Measurements from ENCODE around the gene ZNF605.
"Not testable (repeated sequence)": the region's sequence is repeated elsewhere in the genome, so short reads cannot be mapped to it uniquely, and the experiment has no call there.

The ZNF605 gene

DNA sequence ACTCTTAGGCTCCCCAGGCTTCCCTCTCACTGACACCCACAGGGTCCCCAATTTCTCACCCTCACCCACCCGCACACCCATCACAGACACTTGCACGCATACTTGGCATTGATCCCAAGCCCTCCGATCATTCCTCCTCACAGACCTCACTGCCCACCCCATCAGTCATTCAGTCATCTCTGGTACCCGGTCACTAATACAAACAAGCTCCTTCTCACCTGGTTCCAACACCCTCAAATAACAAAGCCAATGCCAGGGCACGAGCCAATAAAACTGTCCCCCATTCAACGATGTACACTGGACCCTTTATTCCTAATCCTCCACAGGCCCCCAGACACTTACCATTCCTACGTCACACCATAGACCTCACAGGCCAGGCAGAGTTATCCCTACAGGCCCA lies 2.3 kb downstream of the ZNF605 start:
- TF ChIP-seq POLR2A (IDR thresholded peaks at IDR 0.05; ENCODE audit: low read length): no peak
- DNase-seq: no peak

DNA sequence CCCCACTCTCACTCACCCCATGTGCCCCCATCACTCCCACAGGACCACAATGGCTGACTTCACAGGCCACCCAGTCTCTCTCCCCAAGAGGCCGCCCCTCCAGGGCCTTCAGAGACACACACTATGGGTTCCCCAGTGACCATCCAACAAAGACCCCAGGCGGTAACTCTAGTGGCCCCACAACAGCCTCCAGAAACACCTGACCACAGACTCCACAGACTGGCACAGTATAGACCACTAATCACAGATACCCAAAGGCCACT lies 3.0 kb downstream of the ZNF605 start:
- no peak for TF ChIP-seq GATA1 (IDR thresholded peaks at IDR 0.05; ENCODE audit: low read depth, low read length)
- TF ChIP-seq POLR2A (IDR thresholded peaks at IDR 0.05; ENCODE audit: low read length): no peak
- no peak for DNase-seq

- no peak for DNase-seq
- no peak for TF ChIP-seq GATA1 (IDR thresholded peaks at IDR 0.05; ENCODE audit: low read depth, low read length)
- no peak for TF ChIP-seq POLR2A (IDR thresholded peaks at IDR 0.05; ENCODE audit: low read length)
Observed at GRCh38 chr12:132952371-132953162, 3.5 kb downstream of the ZNF605 start.

DNA sequence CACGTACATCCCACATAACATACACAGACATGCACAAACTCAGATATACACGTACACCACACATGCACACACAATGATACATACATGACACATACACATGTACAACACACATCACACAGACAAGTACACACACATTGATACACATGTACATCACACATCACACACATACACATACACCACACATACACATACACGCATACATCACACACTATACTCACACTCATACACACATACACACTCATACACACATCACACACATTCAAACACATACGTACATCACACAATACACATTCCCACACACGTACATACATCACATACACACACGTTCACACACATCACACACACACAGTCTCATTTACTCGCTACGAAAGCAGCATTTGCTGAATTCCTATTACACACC lies 4.5 kb downstream of the ZNF605 start:
- TF ChIP-seq GATA1 (IDR thresholded peaks at IDR 0.05; ENCODE audit: low read depth, low read length) (no peak), POLR2A (IDR thresholded peaks at IDR 0.05; ENCODE audit: low read length) (no peak)

GRCh38 chr12:132950844-132951535 lies 5.1 kb downstream of the ZNF605 start:
- no peak for DNase-seq
- TF ChIP-seq GATA1 (IDR thresholded peaks at IDR 0.05; ENCODE audit: low read depth, low read length) (no peak), POLR2A (IDR thresholded peaks at IDR 0.05; ENCODE audit: low read length) (no peak)

More for the DNA sequence above, 4.5 kb downstream of the ZNF605 start:
- no peak for DNase-seq

DNA sequence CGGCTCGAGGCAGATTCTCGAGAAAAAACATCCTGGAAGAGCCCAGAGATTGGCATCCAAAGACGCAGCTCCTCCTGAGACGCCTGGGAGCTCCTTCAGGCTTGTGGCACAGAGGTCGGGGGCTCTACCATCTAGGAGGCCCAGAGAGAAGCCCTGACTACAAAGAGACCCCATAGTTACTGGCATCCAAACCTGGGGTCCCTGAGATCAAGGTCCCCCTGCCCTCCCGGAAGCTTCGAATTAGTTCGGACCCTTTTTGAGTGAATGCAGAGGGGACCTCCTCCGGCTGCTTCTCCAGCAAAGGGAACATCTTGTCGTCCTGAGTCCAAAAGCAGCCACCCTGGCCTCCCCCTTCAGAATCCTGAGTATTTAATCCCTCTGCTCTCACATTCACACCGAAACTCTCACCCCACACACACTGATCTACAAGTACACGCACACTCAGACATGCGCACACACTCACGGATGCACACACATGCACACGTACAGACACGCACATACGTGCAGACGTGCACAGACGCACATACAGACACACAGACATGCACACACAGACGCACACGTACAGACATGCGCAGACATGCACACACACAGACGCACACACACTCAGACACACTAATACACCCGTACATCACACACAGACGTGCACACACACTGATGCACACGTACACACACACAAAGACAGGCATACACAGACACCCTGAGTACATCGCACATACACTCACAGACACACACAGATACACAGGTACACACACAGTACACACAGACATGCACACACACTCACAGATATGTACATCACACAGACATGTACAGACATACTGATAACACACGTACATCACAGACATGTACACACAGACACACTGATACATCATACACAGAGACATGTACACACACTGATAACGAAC lies 5.9 kb downstream of the ZNF605 start:
- no peak for DNase-seq
- TF ChIP-seq GATA1 (IDR thresholded peaks at IDR 0.05; ENCODE audit: low read depth, low read length): no peak
- no peak for TF ChIP-seq POLR2A (IDR thresholded peaks at IDR 0.05; ENCODE audit: low read length)

DNA sequence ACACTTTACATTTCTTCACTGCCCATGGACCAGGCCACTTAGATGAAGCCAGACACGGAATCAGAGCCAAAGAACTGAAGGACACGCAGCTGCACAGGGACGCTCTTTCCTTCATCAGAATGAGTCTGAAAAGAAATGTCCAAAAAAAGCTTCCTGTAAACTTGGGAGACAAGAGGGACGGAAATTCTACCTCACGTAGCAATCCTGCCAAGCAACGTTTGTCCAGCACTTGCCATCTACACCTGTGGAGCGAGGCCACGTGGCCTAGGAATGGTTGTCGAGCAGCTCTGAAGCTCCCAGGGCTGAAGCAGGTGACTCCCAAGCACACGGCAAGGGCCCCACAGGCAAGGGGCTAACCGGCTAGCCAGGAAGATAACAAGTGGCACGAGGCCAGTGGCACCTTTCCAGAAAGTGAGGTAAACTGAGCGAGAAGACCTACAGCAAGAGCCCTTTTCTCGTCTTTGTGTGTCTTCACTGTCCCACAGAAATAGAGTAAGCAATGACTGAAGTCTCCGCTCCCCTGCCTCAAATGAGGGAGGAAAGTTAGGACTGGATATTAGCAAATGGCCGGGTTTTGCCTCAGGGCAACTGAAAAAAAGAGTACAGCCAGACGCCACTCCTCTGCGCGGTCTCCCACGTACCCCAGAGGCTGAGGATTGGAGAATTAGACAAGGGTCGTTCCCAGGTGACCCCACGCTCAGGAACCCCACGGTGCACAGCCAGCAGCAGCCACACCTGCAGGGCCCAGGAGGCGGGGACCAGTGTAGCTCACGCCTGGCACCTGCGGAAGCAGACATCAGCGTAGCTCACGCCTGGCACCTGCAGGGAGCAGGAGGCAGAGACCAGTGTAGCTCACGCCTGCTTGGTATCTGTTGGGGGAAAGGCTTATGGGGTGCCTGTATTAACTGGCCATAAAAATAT lies 7.7 kb downstream of the ZNF605 start:
- DNase-seq: no peak
- TF ChIP-seq GATA1 (IDR thresholded peaks at IDR 0.05; ENCODE audit: low read depth, low read length) (no peak), POLR2A (IDR thresholded peaks at IDR 0.05; ENCODE audit: low read length) (no peak)

- no peak for DNase-seq
- TF ChIP-seq GATA1 (IDR thresholded peaks at IDR 0.05; ENCODE audit: low read depth, low read length) (no peak), POLR2A (IDR thresholded peaks at IDR 0.05; ENCODE audit: low read length) (no peak)
Observed at GRCh38 chr12:132946246-132946820, 9.8 kb downstream of the ZNF605 start.

GRCh38 chr12:132945806-132946205 lies 10.3 kb downstream of the ZNF605 start:
- TF ChIP-seq POLR2A (IDR thresholded peaks at IDR 0.05; ENCODE audit: low read length): no peak
- TF ChIP-seq GATA1 (IDR thresholded peaks at IDR 0.05; ENCODE audit: low read depth, low read length): no peak
- DNase-seq: no peak

GRCh38 chr12:132942611-132943010 lies 13.5 kb downstream of the ZNF605 start:
- no peak for TF ChIP-seq POLR2A (IDR thresholded peaks at IDR 0.05; ENCODE audit: low read length)
- TF ChIP-seq GATA1 (IDR thresholded peaks at IDR 0.05; ENCODE audit: low read depth, low read length): no peak
- DNase-seq: no peak

DNA sequence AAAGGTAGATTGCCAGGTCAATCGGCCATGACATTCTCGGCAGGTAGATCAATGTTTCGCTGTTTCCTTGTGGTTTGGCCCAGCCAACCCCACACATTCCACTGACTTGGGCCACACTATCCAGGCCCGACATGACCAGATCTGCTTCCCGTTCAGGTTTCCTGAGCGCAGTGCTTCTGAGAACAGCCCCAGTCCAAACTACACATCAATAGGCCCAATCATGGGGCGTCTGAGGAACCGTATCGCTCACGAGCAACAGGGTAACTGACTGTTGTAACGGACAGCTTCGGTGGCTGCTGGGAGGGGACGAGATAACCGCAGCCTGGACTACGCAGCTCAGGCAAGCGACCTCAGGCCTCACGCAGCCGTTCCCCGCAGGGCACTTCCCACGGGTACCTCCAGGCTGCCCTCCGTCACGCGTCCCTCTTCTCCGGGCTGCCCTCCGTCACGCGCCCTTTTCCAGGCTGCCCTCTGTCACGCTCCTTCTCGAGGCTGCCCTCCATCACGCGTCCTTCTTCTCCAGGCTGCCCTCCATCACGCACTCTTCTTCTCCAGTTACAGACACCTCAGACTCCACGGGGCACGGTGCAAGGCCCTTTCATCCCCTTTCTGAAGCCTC lies 14.7 kb downstream of the ZNF605 start:
- TF ChIP-seq GATA1 (IDR thresholded peaks at IDR 0.05; ENCODE audit: low read depth, low read length) (no peak), POLR2A (IDR thresholded peaks at IDR 0.05; ENCODE audit: low read length) (no peak)

DNA sequence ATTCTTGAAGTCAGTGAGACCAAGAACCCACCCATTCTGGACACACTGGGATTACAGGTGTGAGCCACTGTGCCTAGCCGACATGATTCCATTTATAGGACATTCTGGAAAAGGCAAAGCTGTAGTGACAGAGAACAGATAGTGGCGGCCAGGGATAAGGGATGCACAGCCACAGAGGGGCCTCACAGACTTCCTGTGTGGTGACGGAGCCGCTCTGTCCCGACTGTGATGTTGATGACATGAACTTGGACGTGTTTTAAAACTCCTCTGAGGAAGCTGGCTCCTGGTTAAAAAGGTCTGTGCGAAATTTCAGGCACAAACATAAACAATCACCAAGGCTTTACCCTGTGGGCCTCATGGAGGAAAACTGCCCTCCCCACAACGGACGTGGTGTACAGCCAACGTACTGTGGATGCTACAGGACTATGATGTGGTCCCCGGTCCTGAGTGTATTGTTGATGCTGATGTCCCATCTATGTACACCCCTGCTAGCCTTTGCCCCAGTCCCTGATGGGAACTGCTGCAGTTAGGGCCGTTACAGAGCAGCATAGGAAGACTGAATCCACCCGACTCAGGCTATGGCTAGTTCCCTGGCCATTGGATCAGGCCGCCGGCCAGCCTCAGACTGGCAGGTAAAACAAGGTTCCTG lies 15.9 kb downstream of the ZNF605 start:
- DNase-seq: no peak
- TF ChIP-seq GATA1 (IDR thresholded peaks at IDR 0.05; ENCODE audit: low read depth, low read length): no peak
- no peak for TF ChIP-seq POLR2A (IDR thresholded peaks at IDR 0.05; ENCODE audit: low read length)

More for the DNA sequence above, 14.7 kb downstream of the ZNF605 start:
- no peak for DNase-seq

DNA sequence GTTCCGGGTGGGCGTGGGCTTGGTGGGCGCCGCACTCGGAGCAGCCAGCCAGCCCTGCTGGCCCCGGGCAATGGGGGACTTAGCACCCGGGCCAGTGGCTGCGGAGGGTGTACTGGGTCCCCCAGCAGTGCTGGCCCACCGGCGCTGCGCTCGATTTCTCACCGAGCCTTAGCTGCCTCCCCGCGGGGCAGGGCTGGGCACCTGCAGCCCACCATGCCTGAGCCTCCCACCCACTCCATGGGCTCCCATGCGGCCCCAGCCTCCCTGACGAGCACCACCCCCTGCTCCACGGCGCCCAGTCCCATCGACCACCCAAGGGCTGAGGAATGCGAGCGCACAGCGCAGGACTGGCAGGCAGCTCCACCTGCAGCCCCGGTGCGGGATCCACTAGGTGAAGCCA lies 17.3 kb downstream of the ZNF605 start:
- DNase-seq: not testable (repeated sequence)
